Psoas muscle (tissue), 8 donors: ENCODE results near the gene AP4B1. TPM values are rescaled to one million over a fixed set of nuclear protein-coding genes. Genes with fewer than 3 reads are reported as not detected.
A peak's percentile ranks its signal among the peaks of the same experiment; 100 is the strongest.

Experiments
- ATAC-seq, 4 donors: fragments of 200-7000 bp; cut with Tn5 transposase; one replicate each; pipeline ENCODE4 v1.9.1; 2020; ENCODE audit warnings: moderate library complexity in 3 of 4, mild to moderate bottlenecking in 2 of 4
- DNase-seq, 2 donors: peaks; one replicate each; pipeline ENCODE4 v3.0.0-alpha.2; 2020
- H3K27ac ChIP-seq: fragments of 200-600 bp; one replicate; pipeline ENCODE4 v1.8.0; 2022
- H3K27me3 ChIP-seq, 3 donors: fragments of 200-600 bp in 1 of 3; one replicate each; pipeline versions ENCODE4 v1.6.1 to v1.8.0; 2013 to 2022; ENCODE audit warnings: low read length in 2 of 3, mild to moderate bottlenecking in 2 of 3, moderate library complexity in 1 of 3; ENCODE audit not compliant: insufficient read depth in 3 of 3
- H3K36me3 ChIP-seq, 2 donors: fragments of 200-600 bp in 1 of 2; one replicate each; pipeline versions ENCODE4 v1.6.1 to v1.8.0; 2013 to 2022; ENCODE audit warnings: low read depth in 1 of 2, mild to moderate bottlenecking in 1 of 2, moderate library complexity in 1 of 2; ENCODE audit not compliant: insufficient read depth in 1 of 2
- H3K4me1 ChIP-seq: fragments of 200-600 bp; one replicate; pipeline ENCODE4 v1.8.0; 2022
- H3K4me3 ChIP-seq: fragments of 200-600 bp; one replicate; pipeline ENCODE4 v1.8.0; 2022; ENCODE audit warnings: mild to moderate bottlenecking
- H3K9me3 ChIP-seq: fragments of 200-600 bp; one replicate; pipeline ENCODE4 v1.8.0; 2022
- CTCF ChIP-seq: fragments of 200-600 bp; IDR thresholded peaks from one replicate; pipeline ENCODE4 v1.8.0; 2022; ENCODE audit warnings: antibody characterized with exemption
- WGBS, 3 donors: extraction: QIAGEN DNeasy Blood & Tissue Kit; methylation state at CpG; one replicate each; pipeline versions ENCODE4 v1.1.6 to v1.1.7; 2013; 5-methylcytosine and 5-hydroxymethylcytosine counted together
- intact Hi-C, 2 donors: fragments of 100-400 bp; cut with DNase I; formaldehyde crosslinking; loops; one replicate each; pipeline versions ENCODE4 v1.11.0 to v1.14.2; 2022
- polyA plus RNA-seq, 3 donors: library from polyadenylated mRNA; stranded (reverse); fragments of 200-250 nt; gene quantifications; one replicate each; pipeline ENCODE4 v1.2.3, GENCODE V29; 2013
- total RNA-seq, 4 donors: library from RNA; stranded (reverse); fragmentation: NEBNext Ultra II Directional in 2 of 4; extraction: Animal tissue kit (Norgen Biotek cat#: 25700) in 2 of 4; gene quantifications; one replicate each; pipeline versions ENCODE4 v1.2.1 to v1.2.4, GENCODE V29; 2021 to 2023
- donor health status: healthy with polysubstance abuse.
- donor health status: DM: no; HTN: no; CAD: no; lungs with moderate emphysema.
- donor health status: Bipolar disorder and iron deficiency.
- donor health status: healthy.
- donor health status: DM: yes; HTN: yes; CAD: no.
- donor health status: DM: no; HTN: no; CAD: no.
- donor health status: DM: no; HTN: no; CAD: no.
- donor health status: DM: yes; HTN: yes; CAD: no.

Gene AP4B1
- total and polyA plus RNA-seq, 7 donors: 6.8 to 16.1 (median 9.9) TPM

- DNase-seq: no peak
- H3K4me1 ChIP-seq: peaks cover 53% of the 10 kb centered on the region
- no peaks in the 10 kb centered on the region for H3K9me3 ChIP-seq
- intact Hi-C loops: no loop called here
- no peak for ATAC-seq
- H3K4me3 ChIP-seq: no peak overlapping the region
- H3K36me3 ChIP-seq: peaks cover 0 to 29% of the 10 kb centered on the region in 2 donors
- H3K27ac ChIP-seq: peak overlapping the region; percentile 80
- peak; percentile 3 for TF ChIP-seq CTCF
- no peaks in the 10 kb centered on the region for H3K27me3 ChIP-seq
These were observed 38.6 kb upstream of the AP4B1 start for GRCh38 chr1:113943028-113943811.

GRCh38 chr1:113942527-113942926 lies 37.9 kb upstream of the AP4B1 start:
- DNase-seq (no peak), ATAC-seq (no peak)
- Histone ChIP-seq H3K4me3 (no peak overlapping the region), H3K9me3 (no peaks in the 10 kb centered on the region), H3K27me3 (no peaks in the 10 kb centered on the region), H3K4me1 (peaks cover 50% of the 10 kb centered on the region), H3K27ac (peak overlapping the region; percentile 80), H3K36me3 (peaks cover 0 to 29% of the 10 kb centered on the region in 2 donors)
- no peak for TF ChIP-seq CTCF
- intact Hi-C loops: no loop called here

GRCh38 chr1:113941245-113941559 lies 36.6 kb upstream of the AP4B1 start:
- 60 to 75% (median 65%) methylated on average over 7 of the region's 7 CpGs for WGBS, 3 donors
- peaks cover 0 to 29% of the 10 kb centered on the region in 2 donors for H3K36me3 ChIP-seq
- no peaks in the 10 kb centered on the region for H3K9me3 ChIP-seq
- ATAC-seq: peak in 1 of 4 donors; percentile 45
- peaks cover 50% of the 10 kb centered on the region for H3K4me1 ChIP-seq
- H3K27me3 ChIP-seq: no peaks in the 10 kb centered on the region
- no peak for DNase-seq
- TF ChIP-seq CTCF: no peak
- intact Hi-C loops: no loop called here
- H3K27ac ChIP-seq: peak overlapping the region; percentile 80
- H3K4me3 ChIP-seq: no peak overlapping the region

- Histone ChIP-seq H3K4me3 (peak overlapping the region; percentile 12), H3K36me3 (peaks cover 0 to 29% of the 10 kb centered on the region in 2 donors), H3K27ac (peak overlapping the region; percentile 80), H3K9me3 (no peaks in the 10 kb centered on the region), H3K4me1 (peaks cover 48% of the 10 kb centered on the region), H3K27me3 (no peaks in the 10 kb centered on the region)
- DNase-seq (peak in 1 of 2 donors; percentile 53), ATAC-seq (peak; percentile 85 to 92 (median 90))
- whole genome bisulfite sequencing, 3 donors: 57 to 77% (median 57%) methylated on average over 16 of the region's 16 CpGs
- no peak for TF ChIP-seq CTCF
- intact Hi-C loops: no loop called here
These were observed 36.0 kb upstream of the AP4B1 start for GRCh38 chr1:113940365-113941244.
